Measurements from ENCODE around the gene PBRM1.

- TF ChIP-seq CTCF (conservative IDR thresholded peaks at IDR 0.05; ENCODE audit: low read depth in 2 of 2) (no peak), POLR2AphosphoS5 (IDR thresholded peaks at IDR 0.05; ENCODE audit: low read depth) (no peak), EZH2 (IDR thresholded peaks at IDR 0.05; ENCODE audit: low read depth, unreplicated experiment) (no peak), CREB1 (CRISPR knock-in tag; IDR thresholded peaks at IDR 0.05; ENCODE audit: low read depth) (no peak), EZH2phosphoT487 (IDR thresholded peaks at IDR 0.05; ENCODE audit: unreplicated experiment) (no peak), JUNB (IDR thresholded peaks at IDR 0.05; ENCODE audit: unreplicated experiment) (no peak), STAT1 (IDR thresholded peaks at IDR 0.05; ENCODE audit: unreplicated experiment) (no peak), ZNF331 (CRISPR knock-in tag; IDR thresholded peaks at IDR 0.05; ENCODE audit: low read depth) (no peak), ZNF114 (CRISPR knock-in tag; IDR thresholded peaks at IDR 0.05) (no peak), NANOG (IDR thresholded peaks at IDR 0.05; ENCODE audit: borderline replicate concordance) (no peak)
- TF ChIP-seq, protein P1, sequence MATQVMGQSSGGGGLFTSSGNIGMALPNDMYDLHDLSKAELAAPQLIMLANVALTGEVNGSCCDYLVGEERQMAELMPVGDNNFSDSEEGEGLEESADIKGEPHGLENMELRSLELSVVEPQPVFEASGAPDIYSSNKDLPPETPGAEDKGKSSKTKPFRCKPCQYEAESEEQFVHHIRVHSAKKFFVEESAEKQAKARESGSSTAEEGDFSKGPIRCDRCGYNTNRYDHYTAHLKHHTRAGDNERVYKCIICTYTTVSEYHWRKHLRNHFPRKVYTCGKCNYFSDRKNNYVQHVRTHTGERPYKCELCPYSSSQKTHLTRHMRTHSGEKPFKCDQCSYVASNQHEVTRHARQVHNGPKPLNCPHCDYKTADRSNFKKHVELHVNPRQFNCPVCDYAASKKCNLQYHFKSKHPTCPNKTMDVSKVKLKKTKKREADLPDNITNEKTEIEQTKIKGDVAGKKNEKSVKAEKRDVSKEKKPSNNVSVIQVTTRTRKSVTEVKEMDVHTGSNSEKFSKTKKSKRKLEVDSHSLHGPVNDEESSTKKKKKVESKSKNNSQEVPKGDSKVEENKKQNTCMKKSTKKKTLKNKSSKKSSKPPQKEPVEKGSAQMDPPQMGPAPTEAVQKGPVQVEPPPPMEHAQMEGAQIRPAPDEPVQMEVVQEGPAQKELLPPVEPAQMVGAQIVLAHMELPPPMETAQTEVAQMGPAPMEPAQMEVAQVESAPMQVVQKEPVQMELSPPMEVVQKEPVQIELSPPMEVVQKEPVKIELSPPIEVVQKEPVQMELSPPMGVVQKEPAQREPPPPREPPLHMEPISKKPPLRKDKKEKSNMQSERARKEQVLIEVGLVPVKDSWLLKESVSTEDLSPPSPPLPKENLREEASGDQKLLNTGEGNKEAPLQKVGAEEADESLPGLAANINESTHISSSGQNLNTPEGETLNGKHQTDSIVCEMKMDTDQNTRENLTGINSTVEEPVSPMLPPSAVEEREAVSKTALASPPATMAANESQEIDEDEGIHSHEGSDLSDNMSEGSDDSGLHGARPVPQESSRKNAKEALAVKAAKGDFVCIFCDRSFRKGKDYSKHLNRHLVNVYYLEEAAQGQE (IDR thresholded peaks at IDR 0.05; ENCODE audit: unreplicated experiment), result no peak
- TF ChIP-seq, protein P2, sequence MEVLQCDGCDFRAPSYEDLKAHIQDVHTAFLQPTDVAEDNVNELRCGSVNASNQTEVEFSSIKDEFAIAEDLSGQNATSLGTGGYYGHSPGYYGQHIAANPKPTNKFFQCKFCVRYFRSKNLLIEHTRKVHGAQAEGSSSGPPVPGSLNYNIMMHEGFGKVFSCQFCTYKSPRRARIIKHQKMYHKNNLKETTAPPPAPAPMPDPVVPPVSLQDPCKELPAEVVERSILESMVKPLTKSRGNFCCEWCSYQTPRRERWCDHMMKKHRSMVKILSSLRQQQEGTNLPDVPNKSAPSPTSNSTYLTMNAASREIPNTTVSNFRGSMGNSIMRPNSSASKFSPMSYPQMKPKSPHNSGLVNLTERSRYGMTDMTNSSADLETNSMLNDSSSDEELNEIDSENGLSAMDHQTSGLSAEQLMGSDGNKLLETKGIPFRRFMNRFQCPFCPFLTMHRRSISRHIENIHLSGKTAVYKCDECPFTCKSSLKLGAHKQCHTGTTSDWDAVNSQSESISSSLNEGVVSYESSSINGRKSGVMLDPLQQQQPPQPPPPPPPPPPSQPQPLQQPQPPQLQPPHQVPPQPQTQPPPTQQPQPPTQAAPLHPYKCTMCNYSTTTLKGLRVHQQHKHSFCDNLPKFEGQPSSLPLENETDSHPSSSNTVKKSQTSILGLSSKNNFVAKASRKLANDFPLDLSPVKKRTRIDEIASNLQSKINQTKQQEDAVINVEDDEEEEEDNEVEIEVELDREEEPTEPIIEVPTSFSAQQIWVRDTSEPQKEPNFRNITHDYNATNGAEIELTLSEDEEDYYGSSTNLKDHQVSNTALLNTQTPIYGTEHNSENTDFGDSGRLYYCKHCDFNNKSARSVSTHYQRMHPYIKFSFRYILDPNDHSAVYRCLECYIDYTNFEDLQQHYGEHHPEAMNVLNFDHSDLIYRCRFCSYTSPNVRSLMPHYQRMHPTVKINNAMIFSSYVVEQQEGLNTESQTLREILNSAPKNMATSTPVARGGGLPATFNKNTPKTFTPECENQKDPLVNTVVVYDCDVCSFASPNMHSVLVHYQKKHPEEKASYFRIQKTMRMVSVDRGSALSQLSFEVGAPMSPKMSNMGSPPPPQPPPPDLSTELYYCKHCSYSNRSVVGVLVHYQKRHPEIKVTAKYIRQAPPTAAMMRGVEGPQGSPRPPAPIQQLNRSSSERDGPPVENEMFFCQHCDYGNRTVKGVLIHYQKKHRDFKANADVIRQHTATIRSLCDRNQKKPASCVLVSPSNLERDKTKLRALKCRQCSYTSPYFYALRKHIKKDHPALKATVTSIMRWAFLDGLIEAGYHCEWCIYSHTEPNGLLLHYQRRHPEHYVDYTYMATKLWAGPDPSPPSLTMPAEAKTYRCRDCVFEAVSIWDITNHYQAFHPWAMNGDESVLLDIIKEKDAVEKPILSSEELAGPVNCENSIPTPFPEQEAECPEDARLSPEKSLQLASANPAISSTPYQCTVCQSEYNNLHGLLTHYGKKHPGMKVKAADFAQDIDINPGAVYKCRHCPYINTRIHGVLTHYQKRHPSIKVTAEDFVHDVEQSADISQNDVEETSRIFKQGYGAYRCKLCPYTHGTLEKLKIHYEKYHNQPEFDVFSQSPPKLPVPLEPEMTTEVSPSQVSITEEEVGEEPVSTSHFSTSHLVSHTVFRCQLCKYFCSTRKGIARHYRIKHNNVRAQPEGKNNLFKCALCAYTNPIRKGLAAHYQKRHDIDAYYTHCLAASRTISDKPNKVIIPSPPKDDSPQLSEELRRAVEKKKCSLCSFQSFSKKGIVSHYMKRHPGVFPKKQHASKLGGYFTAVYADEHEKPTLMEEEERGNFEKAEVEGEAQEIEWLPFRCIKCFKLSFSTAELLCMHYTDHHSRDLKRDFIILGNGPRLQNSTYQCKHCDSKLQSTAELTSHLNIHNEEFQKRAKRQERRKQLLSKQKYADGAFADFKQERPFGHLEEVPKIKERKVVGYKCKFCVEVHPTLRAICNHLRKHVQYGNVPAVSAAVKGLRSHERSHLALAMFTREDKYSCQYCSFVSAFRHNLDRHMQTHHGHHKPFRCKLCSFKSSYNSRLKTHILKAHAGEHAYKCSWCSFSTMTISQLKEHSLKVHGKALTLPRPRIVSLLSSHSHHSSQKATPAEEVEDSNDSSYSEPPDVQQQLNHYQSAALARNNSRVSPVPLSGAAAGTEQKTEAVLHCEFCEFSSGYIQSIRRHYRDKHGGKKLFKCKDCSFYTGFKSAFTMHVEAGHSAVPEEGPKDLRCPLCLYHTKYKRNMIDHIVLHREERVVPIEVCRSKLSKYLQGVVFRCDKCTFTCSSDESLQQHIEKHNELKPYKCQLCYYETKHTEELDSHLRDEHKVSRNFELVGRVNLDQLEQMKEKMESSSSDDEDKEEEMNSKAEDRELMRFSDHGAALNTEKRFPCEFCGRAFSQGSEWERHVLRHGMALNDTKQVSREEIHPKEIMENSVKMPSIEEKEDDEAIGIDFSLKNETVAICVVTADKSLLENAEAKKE (CRISPR knock-in tag; IDR thresholded peaks at IDR 0.05), result no peak
- TF ChIP-seq, protein P3, sequence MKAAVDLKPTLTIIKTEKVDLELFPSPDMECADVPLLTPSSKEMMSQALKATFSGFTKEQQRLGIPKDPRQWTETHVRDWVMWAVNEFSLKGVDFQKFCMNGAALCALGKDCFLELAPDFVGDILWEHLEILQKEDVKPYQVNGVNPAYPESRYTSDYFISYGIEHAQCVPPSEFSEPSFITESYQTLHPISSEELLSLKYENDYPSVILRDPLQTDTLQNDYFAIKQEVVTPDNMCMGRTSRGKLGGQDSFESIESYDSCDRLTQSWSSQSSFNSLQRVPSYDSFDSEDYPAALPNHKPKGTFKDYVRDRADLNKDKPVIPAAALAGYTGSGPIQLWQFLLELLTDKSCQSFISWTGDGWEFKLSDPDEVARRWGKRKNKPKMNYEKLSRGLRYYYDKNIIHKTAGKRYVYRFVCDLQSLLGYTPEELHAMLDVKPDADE (IDR thresholded peaks at IDR 0.05), result no peak
These were observed 172.4 kb downstream of the PBRM1 start for GRCh38 chr3:52513281-52513680.

All from GM23338 (cell line).